Left ventricle myocardium inferior (tissue), 1 donor: ENCODE measurements around the gene ZNF423. TPM values are rescaled to one million over a fixed set of nuclear protein-coding genes. Genes with fewer than 3 reads are reported as not detected.

Source experiments
- DNase-seq: peaks from one replicate; pipeline ENCODE4 v3.0.0-alpha.2; 2020
- H3K27ac ChIP-seq: fragments of 200-600 bp; replicated peaks from 2 replicates; pipeline ENCODE4 v1.8.0; 2021
- H3K27me3 ChIP-seq: fragments of 200-600 bp; 2 replicates; pipeline ENCODE4 v1.8.0; 2021; ENCODE audit warnings: low read depth
- H3K36me3 ChIP-seq: fragments of 200-600 bp; 2 replicates; pipeline ENCODE4 v1.8.0; 2021
- H3K4me1 ChIP-seq: fragments of 200-600 bp; 2 replicates; pipeline ENCODE4 v1.8.0; 2021
- H3K4me3 ChIP-seq: fragments of 200-600 bp; 2 replicates; pipeline ENCODE4 v1.8.0; 2021; ENCODE audit warnings: mild to moderate bottlenecking, moderate library complexity
- H3K9me3 ChIP-seq: fragments of 200-600 bp; replicated peaks from 2 replicates; pipeline ENCODE4 v1.8.0; 2021
- CTCF ChIP-seq: fragments of 200-600 bp; IDR thresholded peaks from 2 replicates; pipeline ENCODE4 v1.8.0; 2021; ENCODE audit warnings: antibody characterized with exemption, mild to moderate bottlenecking, borderline replicate concordance
- intact Hi-C: fragments of 100-400 bp; cut with micrococcal nuclease; formaldehyde crosslinking; loops from one replicate; pipeline ENCODE4 v1.11.0; 2022
- total RNA-seq: library from RNA; stranded (reverse); fragmentation: NEBNext Ultra II Directional; extraction: Animal tissue kit (Norgen Biotek cat#: 25700); gene quantifications from one replicate; pipeline ENCODE4 v1.2.1, GENCODE V29; 2021
- donor health status: DM: no; HTN: yes; CAD: no; lungs with severe emphysema.

ZNF423 gene
- total RNA-seq, 1 donor from 2014 or later: 8.6 TPM

GRCh38 chr16:49750341-49751000 is 105.4 kb downstream of the ZNF423 start:
- Histone ChIP-seq H3K4me1 (peaks cover 34% of the 10 kb centered on the region), H3K27me3 (peaks cover 82% of the 10 kb centered on the region), H3K36me3 (no peaks in the 10 kb centered on the region), H3K4me3 (no peak overlapping the region), H3K9me3 (no peaks in the 10 kb centered on the region), H3K27ac (no peak overlapping the region)
- TF ChIP-seq CTCF: no peak
- no peak for DNase-seq
- intact Hi-C loops: no loop called here

GRCh38 chr16:49749816-49750215 is 106.1 kb downstream of the ZNF423 start:
- no peak for DNase-seq

GRCh38 chr16:49748322-49748721 is 107.6 kb downstream of the ZNF423 start:
- Histone ChIP-seq H3K4me3 (no peak overlapping the region), H3K27me3 (peaks cover 63% of the 10 kb centered on the region), H3K9me3 (no peaks in the 10 kb centered on the region), H3K36me3 (no peaks in the 10 kb centered on the region), H3K4me1 (peaks cover 19% of the 10 kb centered on the region), H3K27ac (no peak overlapping the region)
- DNase-seq: no peak
- no peak for TF ChIP-seq CTCF
- intact Hi-C loops: no loop called here

More at GRCh38 chr16:49749816-49750215, 106.1 kb downstream of the ZNF423 start:
- Histone ChIP-seq H3K4me1 (peaks cover 28% of the 10 kb centered on the region), H3K27me3 (peaks cover 78% of the 10 kb centered on the region), H3K4me3 (no peak overlapping the region), H3K9me3 (no peaks in the 10 kb centered on the region), H3K27ac (no peak overlapping the region), H3K36me3 (no peaks in the 10 kb centered on the region)
- TF ChIP-seq CTCF: no peak
- intact Hi-C loops: no loop called here

- Histone ChIP-seq H3K27me3 (peaks cover 63% of the 10 kb centered on the region), H3K36me3 (no peaks in the 10 kb centered on the region), H3K27ac (no peak overlapping the region), H3K9me3 (no peaks in the 10 kb centered on the region), H3K4me3 (no peak overlapping the region), H3K4me1 (peaks cover 19% of the 10 kb centered on the region)
- no peak for DNase-seq
- intact Hi-C loops: no loop called here
- no peak for TF ChIP-seq CTCF
Measured at GRCh38 chr16:49747654-49748053, 108.3 kb downstream of the ZNF423 start.

- Histone ChIP-seq H3K4me1 (peaks cover 19% of the 10 kb centered on the region), H3K36me3 (no peaks in the 10 kb centered on the region), H3K27ac (no peak overlapping the region), H3K4me3 (no peak overlapping the region), H3K9me3 (no peaks in the 10 kb centered on the region), H3K27me3 (peaks cover 53% of the 10 kb centered on the region)
- intact Hi-C loops: no loop called here
- no peak for TF ChIP-seq CTCF
- DNase-seq: no peak
Measured at GRCh38 chr16:49746545-49746944, 109.4 kb downstream of the ZNF423 start.
